Hair follicle dermal papilla cell (primary cell): Measurements from ENCODE around the gene SYNRG. TPM values are rescaled to one million over a fixed set of nuclear protein-coding genes. Genes with fewer than 3 reads are reported as not detected.

Experiments used
- small RNA-seq: library from RNA; depleted of rRNA; stranded (forward); fragments of <200 nt; gene quantifications from one replicate; pipeline ENCODE3, GENCODE V24; 2012
- total RNA-seq: library from RNA; depleted of rRNA; stranded (reverse); fragments of >200 nt; gene quantifications from 2 replicates; pipeline ENCODE4 v1.2.3, GENCODE V29; 2012

The SYNRG gene
- total RNA-seq = 14.0 and 24.2 TPM in 2 replicates

GRCh38 chr17:37609170-37610040 lies at the start of gene SYNRG:
TSS of gene SYNRG (minus strand) at chr17:37609418. CDS start at chr17:37609355, 63 bp downstream.

GRCh38 chr17:37643118-37643766 lies 34.0 kb upstream of the SYNRG start, which contains the start of gene DDX52:
TSS of gene DDX52 (minus strand) at chr17:37643446. CDS start at chr17:37643420, 26 bp downstream.

DNA sequence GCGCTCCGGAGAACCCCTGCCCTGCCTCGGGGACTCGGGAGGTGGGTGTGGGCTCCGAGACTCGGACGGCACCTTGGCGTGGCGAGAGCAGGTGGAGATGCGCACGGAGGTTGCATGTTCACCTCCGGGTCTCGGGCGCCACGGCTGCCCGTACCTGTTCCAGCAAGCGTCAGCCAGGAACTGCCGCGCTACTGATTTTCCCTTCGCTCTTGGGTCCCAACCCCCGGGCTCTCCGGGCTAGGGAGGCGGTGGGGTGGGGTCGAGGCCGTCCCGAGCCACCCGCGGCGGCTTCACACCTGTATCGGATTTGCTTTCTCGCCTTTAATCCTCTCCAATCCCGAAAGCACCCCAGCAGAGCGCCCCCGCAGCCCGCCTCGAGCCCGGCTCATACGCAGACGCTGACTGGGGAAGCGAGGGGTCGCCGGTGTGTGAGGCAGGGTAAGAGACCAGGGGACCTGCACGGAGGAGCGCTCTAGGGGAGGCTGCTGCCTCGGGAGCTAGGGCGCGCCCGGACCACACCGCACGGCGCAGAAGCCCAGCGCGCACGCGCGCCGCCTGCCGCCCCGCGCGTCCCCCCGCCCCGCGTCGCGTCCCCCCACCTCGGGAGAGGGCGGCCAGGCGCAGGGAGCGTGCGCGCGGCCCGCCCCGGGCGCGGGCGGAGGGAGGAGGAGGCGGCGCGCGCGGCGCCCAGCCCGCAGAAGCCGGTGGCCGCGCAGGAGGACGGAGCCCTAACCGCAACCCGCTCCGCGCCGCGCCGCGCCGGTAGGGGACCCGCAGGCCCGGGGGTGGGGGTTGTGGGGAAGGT lies 119.8 kb downstream of the SYNRG start, which contains the start of gene DUSP14:
Gene DUSP14, plus strand, starts transcription at position 695 of the 805 bp plus-strand sequence. CDS start 22,382 bp downstream, outside the sequence.

Small RNA genes lying within 50 kb of the gene (small RNA-seq; reads per million reads assigned to genes)
- not detected for gene MIR378J

Other genes starting within 250 kb of the SYNRG start
- gene C17orf78, start 233.4 kb downstream of the SYNRG start, total RNA-seq = not detected in 2 replicates
- gene ACACA, start 202.6 kb downstream of the SYNRG start, total RNA-seq = 104 and 105 TPM in 2 replicates
- 14.7 and 16.1 TPM in 2 replicates for gene TADA2A, start 202.5 kb downstream of the SYNRG start, total RNA-seq
- 67.8 and 93.7 TPM in 2 replicates for gene DUSP14, start 119.5 kb downstream of the SYNRG start, total RNA-seq
- gene DDX52, start 34.0 kb upstream of the SYNRG start, total RNA-seq = 22.0 and 28.9 TPM in 2 replicates
- not detected in 2 replicates for gene HNF1B, start 135.6 kb upstream of the SYNRG start, total RNA-seq